Stimulated activated naive CD4-positive, alpha-beta T cell treated with Interleukin-2 at 50 U/mL for 16 hours (primary cell): ENCODE measurements around the gene PDIA2.

Experiments
- DNase-seq: peaks from one replicate; lab custom pipeline; 2025; lab: John Stamatoyannopoulos, UW

The PDIA2 gene

DNA sequence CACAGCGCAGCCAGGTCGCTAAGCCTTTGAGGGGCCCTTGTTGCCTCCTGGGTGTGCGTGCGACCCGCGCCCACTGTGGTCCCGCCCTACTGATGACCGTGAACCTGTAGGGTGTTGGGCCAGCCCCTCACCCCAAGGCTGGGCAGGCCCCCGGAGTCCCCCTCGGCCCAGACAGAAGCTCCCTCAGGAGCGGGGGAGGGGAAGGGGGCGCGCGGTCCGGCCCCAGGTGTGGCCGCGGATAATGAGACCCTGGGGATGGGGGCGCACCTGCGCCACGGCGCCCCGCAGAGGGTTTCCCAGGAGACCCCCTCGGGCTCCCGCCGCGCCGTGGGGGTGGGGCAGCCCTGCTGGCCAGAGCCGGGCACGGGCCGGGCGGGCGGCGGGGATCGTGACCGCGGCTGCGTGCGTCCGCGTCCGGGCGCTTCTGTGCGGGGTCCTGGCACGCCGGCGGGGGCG is 2.9 kb upstream of the PDIA2 start:
- DNase-seq: no peak

- DNase-seq: no peak
These were observed 2.4 kb upstream of the PDIA2 start, which contains the start of gene ARHGDIG for GRCh38 chr16:280552-280951. Gene ARHGDIG (plus strand): TSS chr16:280591. CDS start chr16:280681, 90 bp downstream.

DNA sequence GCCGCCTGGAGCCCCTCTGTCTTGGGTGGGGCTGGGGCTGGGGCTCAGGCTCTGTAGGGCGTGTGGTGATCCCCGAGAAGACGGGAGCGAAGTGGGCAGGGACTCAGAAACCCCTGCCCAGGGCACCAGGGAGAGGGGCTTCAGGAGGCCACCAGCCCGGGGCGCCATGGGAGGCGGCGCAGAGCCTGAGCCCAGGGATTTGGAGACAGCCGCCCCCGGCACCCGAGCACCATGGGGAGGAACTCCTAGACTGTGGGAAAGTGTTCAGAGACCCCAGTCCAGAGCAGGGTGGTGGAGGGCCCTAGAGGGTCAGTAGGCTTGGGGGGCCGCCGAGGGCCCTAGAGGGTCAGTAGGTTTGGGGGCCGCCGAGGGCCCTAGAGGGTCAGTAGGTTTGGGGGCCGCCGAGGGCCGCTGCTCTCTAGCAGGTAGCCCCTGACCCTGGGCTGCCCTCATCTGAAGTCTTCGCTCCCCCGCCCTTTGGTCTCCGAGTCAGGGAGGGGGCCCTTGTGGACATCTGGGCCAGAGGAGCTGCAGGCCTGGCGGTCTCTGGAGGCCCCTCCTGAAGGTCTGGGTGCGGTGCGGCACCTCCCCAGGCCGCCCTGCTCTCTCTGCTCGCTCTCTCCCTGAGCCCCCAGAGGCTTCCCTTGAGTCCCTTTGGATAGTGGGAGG is 1.8 kb upstream of the PDIA2 start:
- no peak for DNase-seq

GRCh38 chr16:281660-282255 is 1.2 kb upstream of the PDIA2 start:
- no peak for DNase-seq

DNA sequence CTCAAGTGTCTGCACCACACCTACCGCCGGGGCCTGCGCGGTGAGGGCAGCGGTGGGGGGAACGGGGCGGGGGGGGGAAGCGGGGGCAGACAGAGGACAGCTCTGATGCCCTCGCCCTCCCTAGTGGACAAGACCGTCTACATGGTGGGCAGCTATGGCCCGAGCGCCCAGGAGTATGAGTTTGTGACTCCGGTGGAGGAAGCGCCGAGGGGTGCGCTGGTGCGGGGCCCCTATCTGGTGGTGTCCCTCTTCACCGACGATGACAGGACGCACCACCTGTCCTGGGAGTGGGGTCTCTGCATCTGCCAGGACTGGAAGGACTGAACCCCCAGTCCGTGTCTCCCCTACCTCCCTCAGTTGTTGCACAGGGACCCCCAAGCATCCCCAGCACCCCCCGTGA is 473 bp upstream of the PDIA2 start:
- DNase-seq: no peak

- no peak for DNase-seq
These were observed 1.5 kb downstream of the PDIA2 start for GRCh38 chr16:284204-285120.

DNA sequence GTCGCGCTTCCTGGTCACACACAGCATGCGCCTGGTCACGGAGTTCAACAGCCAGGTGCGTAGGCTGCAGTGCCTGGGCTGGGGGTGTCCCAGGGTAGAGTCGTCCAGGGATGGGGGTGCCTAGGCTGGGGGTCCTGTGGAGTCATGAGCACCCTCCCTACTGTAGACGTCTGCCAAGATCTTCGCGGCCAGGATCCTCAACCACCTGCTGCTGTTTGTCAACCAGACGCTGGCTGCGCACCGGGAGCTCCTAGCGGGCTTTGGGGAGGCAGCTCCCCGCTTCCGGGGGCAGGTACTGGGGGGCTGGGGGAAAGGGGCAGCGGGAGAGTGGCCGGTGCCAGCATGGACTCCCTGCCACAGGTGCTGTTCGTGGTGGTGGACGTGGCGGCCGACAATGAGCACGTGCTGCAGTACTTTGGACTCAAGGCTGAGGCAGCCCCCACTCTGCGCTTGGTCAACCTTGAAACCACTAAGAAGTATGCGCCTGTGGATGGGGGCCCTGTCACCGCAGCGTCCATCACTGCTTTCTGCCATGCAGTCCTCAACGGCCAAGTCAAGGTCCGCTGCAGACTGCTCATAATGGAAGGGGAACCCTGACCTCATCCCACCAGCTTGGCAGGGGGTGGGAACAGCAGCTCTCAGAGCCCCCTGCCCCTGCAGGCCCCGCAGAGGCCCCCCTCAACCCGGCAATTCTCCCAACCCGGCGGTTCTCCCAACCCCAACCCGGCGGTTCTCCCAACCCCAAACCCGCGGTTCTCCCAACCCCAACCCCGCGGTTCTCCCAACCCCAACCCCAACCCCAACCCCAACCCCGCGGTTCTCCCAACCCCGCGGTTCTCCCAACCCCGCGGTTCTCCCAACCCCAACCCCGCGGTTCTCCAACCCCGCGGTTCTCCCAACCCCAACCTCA is 2.4 kb downstream of the PDIA2 start:
- no peak for DNase-seq

DNA sequence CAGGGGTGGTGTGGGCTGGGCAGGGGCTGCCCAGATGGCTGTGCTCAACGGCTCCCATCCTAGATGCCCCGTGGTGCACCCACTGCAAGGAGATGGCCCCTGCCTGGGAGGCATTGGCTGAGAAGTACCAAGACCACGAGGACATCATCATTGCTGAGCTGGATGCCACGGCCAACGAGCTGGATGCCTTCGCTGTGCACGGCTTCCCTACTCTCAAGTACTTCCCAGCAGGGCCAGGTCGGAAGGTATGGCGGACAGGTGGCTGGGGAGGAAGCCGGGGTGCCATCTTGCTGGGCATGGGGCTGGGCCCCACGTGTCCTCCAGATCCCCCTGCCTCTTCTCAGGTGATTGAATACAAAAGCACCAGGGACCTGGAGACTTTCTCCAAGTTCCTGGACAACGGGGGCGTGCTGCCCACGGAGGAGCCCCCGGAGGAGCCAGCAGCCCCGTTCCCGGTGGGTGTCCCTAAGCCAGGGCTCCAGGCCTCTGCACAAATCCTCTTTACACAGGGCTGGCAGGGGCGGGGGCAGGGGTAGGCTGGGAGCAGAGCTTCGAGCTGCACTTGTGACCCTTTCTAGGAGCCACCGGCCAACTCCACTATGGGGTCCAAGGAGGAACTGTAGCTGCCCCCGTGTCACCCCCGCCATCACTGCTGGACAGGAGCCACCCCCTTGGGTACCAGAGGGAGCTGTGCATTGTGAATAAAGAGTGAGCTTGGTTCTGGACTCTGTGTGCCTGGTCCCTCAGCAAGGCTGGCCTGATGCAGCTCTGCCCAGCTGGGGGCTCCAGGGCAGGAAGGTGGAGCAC is 3.7 kb downstream of the PDIA2 start:
- no peak for DNase-seq

GRCh38 chr16:287298-287811 is 4.4 kb downstream of the PDIA2 start:
- DNase-seq: no peak

GRCh38 chr16:287981-288920 is 5.3 kb downstream of the PDIA2 start:
- DNase-seq: no peak

- no peak for DNase-seq
These were observed 6.5 kb downstream of the PDIA2 start for GRCh38 chr16:289395-289997.

DNA sequence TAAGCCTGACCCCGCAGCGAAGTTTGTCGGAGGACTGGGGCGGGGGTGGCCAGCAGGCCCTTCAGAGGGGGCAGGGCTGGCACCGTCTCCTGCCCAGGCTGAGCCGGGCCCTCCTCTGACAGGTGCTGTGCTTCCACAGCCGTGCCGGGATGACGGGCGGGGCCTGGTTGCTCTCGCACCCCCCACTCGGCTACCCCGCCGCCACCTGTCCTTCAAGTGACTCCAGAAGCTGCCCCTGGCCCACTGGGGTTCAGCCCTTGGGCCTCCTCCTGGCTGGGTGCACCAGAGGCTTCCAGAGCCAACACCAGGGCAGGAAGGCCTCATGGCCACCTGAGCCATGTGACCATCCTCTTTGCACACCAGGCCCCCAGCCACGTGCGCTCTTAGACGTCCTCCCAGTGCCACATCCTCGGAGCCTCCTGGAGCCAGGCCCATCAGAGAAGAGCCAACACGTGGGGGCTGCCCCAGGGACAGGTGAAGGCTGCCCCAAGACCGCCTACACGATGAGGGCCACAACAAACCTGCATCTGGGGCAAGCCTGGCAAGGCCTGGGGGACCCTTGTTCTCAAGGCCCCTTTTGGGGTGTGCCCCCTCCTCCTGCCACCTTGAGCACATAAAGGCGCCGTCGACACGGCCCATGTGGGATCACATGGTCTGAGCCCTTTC is 7.2 kb downstream of the PDIA2 start:
- no peak for DNase-seq

- no peak for DNase-seq
These were observed 7.9 kb downstream of the PDIA2 start for GRCh38 chr16:290681-291405.

DNA sequence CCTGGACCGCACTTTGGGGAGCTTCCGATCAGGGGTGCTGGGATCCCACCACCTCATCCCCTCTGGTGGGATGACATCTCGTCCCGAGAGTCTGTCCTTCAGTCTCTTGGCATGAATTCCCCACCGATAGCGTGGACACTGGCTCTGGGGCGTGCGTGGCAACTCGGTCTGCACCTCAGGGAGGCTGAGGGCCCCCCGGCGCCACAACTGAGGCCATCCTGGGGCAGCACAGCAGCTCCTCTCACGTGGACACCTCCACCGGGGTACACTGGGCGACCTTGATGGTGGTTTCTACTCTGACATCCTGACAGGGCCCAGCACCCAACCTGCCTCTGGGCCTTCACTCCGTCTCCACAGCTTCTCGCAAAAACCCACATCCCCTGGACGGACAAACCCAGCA is 8.6 kb downstream of the PDIA2 start:
- no peak for DNase-seq

- no peak for DNase-seq
These were observed 10.2 kb downstream of the PDIA2 start for GRCh38 chr16:293043-293775.

- no peak for DNase-seq
These were observed 13.3 kb downstream of the PDIA2 start for GRCh38 chr16:296276-296675.
